PFSK-1 (cell line): Measurements from ENCODE around the gene CCT2.

Experiments
- POLR2AphosphoS5 ChIP-seq: IDR thresholded peaks from 2 replicates; pipeline ENCODE4 v1.6.1; 2012; ENCODE audit warnings: low read depth, mild to moderate bottlenecking, control low read depth, low read length, moderate library complexity
- SIN3A ChIP-seq: IDR thresholded peaks from 2 replicates; pipeline ENCODE4 v1.6.1; 2012; ENCODE audit warnings: mild to moderate bottlenecking, low read length, moderate library complexity, borderline replicate concordance; ENCODE audit not compliant: insufficient read depth
- TF ChIP-seq, protein P1 (sequence below), 2 experiments: IDR thresholded peaks; 2 replicates each; pipeline versions ENCODE4 v1.6.1 to v1.8.0; 2011 to 2012; ENCODE audit warnings: low read depth in 2 of 2, low read length in 2 of 2, control low read depth in 1 of 2, inconsistent platforms in 1 of 2, mild to moderate bottlenecking in 1 of 2, moderate library complexity in 1 of 2; ENCODE audit not compliant: insufficient read depth in 1 of 2

DNA sequence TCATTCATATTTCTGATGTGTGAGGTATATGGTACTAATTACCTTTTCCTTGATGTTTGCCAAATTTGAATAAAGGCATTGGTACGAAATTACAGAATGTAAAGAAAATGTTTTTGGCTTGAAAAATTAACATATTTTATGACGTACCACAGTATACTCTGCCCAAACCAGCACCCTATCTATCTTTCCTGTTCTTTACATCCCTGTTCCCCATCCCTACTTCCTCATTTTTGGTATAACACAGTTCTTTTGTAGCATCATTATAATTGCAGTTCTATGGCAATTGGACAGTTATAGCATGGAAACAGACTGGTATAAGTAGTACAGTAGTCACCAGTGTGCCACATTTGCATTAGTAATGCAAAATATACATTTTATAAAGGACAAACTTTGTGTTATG, 7.0 kb upstream of the CCT2 start:
- TF ChIP-seq SIN3A (no peak), POLR2AphosphoS5 (no peak)
- TF ChIP-seq, protein P1, sequence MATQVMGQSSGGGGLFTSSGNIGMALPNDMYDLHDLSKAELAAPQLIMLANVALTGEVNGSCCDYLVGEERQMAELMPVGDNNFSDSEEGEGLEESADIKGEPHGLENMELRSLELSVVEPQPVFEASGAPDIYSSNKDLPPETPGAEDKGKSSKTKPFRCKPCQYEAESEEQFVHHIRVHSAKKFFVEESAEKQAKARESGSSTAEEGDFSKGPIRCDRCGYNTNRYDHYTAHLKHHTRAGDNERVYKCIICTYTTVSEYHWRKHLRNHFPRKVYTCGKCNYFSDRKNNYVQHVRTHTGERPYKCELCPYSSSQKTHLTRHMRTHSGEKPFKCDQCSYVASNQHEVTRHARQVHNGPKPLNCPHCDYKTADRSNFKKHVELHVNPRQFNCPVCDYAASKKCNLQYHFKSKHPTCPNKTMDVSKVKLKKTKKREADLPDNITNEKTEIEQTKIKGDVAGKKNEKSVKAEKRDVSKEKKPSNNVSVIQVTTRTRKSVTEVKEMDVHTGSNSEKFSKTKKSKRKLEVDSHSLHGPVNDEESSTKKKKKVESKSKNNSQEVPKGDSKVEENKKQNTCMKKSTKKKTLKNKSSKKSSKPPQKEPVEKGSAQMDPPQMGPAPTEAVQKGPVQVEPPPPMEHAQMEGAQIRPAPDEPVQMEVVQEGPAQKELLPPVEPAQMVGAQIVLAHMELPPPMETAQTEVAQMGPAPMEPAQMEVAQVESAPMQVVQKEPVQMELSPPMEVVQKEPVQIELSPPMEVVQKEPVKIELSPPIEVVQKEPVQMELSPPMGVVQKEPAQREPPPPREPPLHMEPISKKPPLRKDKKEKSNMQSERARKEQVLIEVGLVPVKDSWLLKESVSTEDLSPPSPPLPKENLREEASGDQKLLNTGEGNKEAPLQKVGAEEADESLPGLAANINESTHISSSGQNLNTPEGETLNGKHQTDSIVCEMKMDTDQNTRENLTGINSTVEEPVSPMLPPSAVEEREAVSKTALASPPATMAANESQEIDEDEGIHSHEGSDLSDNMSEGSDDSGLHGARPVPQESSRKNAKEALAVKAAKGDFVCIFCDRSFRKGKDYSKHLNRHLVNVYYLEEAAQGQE (IDR thresholded peaks at IDR 0.05; ENCODE audit: insufficient read depth in 1 of 2, low read depth in 2 of 2, low read length in 2 of 2), result no peak
